GM18498 (cell line): ENCODE results near the gene CASS4.

Source experiments
- ATAC-seq: cut with Tn5 transposase; IDR thresholded peaks from one replicate; pipeline ENCODE4 v1.9.1; 2021; ENCODE audit warnings: mild to moderate bottlenecking, moderate library complexity; ENCODE audit not compliant: unreplicated experiment

The CASS4 gene

DNA sequence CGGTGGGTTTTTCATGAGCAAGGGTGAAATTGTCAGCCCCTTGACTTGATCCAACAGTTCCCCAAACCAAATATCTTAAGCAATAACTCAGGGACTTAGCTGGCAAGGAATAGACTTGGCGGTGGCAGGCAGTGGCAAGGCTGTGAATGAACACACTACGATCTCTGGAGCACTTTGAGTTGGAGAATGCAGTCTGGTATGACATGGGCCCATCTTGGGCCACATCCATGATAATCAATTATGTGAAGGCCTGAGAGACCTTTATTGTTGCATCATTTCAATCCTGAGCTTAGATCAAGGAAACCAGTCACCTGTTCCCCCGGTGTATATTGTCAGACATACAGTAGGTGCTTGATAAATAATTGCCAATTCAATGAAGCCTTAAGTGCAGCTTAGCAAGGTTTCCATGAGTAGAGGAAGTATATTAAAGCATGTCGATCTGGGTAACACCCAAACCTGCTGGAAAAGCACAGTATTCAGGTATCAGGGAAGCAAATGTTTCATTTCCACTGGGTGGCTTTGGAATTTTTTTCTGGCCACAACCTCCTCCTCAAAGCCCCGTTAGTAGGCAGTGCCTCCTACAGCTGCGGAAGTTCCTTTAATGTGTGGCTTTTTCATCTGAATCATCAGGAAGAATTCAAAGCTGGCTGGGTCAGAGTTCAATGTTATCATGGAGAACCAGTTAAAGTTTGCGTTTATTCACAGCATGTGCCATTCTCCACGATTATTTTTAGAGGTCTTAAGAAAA is 10.2 kb downstream of the CASS4 start:
- ATAC-seq: no peak

DNA sequence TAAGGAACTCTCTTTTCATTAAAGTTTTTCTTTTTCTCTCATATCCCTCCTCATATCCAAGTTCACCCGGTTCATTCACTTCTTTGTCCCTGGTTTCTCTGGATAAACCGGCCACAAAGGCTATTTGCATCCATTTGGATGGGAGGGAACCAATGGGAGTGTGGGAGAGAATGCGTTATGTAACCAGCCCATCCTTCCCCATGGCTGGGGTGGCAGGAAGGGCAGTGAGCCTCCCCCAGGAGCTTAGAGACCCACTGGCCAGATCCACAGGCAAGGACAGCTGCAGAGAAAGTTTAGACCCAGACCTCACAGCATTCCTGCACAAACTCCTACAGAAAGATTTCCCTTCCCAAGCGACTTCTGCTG is 10.7 kb downstream of the CASS4 start:
- ATAC-seq: no peak

DNA sequence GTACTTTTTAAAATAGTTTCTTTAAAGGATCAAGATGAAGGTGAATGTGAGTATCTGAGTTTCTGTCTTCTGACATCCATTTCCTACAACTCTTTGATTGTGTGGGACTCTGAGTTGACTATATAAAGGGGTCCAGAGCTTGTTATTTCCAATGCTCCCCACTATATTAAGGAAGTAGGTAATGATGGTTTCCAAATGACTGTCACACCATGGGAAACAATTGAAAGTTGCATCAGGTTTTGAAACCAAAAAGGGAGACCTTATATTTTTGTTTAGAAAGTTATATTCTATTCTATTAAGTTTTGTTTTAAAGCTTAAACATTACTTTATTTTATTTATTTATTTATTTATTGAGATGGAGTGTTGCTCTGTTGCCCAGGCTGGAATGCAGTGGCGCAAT is 11.2 kb downstream of the CASS4 start:
- ATAC-seq: no peak

DNA sequence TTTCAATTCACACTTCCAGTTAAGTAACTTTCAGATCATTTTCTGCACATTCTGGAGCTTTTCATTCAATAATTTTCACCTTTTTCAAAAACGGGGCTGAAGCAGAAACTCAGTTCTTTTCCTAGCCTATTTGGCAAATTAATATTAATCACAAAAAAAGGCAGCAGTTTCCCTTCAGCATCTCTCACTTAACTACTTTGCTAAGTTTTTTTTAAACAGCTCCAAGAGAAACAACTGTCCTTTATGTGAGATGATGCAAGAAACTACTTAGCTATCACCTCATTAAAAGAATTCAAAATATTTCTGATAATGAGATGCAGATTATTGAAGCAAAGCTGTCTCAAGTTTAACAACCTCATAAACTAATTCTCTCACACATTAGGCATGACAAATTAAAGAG is 11.8 kb downstream of the CASS4 start:
- no peak for ATAC-seq

DNA sequence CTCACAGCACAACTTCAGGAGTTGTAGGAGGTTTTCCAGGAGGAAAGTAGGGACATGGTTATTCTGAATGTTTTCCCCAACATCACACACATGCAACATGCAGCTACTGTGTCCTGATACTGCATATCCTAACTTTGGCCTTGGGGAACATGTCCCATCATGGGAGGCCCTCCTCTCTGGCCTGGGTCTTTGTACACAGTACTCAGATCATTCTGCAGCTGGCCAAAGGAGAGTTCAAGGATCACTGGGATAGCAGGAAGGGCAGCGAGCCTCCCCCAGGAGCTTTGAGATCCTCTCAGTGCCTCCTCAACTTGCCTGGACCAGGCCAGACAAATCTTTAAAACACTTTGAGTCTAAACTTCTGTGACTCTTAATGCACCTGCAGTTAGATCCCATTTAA is 12.9 kb downstream of the CASS4 start:
- no peak for ATAC-seq

DNA sequence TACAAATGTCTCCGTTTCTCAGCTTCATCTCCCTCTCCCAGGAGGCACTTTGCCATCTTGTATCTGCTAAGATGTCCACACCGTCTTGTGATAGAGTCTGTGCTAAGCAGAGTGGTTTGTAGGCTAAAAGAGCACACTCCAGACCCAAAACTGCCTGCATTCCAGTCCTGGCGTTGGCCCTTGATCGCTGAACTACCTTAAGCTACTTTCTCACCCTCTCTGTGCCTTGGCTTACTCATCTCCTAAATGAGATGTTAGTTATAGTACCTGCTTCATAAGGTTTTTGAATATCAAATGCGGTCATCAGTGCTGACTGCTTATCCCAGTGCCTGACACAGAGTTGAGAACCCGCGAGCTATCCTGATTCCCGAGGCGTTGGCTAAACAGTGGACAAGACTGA is 14.0 kb downstream of the CASS4 start:
- no peak for ATAC-seq

DNA sequence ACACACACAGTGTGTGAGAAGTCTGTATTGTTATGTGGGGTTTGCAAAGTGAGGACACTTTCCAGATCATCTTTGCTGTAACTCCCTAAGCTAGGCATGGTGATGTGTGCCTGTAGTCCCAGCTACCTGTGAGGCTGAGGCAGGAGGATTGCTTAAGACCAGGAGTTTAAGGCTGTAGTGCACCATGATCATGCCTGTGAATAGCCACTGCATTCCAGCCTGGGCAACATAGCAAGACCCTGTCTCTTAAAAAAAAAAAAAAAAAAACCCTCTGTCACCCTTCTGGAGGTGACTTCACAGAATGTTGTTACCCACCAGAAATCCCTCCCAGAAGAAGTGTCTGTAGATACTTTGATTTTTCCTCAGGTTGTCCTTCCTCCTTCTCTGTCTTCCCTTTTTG is 14.9 kb downstream of the CASS4 start:
- ATAC-seq: no peak

DNA sequence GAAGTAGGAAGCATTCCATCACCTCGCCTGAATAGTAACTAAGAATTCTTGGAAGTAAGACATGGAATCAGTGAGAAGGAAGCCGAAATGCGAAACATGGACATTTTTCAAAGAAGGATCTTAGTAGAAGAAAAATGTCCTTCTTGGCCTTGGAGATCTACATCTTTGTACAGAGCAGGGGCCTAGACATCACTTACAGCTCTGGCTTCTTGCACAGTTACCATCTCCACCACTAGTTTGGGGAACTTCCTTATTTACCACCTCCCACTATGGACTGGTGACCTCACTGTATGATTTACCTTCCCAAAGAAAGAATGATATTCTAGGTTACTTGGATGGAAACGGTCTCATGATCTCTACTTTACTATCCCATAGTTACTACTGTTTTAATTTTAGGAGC is 15.7 kb downstream of the CASS4 start:
- no peak for ATAC-seq

DNA sequence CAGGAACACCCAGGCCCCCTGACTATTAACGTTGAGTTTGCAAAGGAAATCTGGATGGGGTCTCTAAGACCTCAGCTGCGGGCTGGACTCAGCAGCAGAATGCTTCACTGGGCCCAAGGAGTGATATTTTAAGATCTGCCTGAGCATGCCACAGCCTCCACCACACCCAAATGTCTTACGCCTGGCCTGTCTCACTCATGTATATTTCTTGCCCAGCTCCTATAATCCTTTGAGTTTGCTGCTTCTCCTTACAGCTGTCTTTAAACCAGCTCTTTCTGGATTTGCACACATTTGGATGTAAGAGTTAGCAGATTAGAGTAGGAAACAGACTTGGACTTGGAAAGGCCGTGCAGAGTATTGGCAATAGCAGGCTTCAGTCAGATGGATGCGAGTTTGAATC is 16.4 kb downstream of the CASS4 start:
- no peak for ATAC-seq

DNA sequence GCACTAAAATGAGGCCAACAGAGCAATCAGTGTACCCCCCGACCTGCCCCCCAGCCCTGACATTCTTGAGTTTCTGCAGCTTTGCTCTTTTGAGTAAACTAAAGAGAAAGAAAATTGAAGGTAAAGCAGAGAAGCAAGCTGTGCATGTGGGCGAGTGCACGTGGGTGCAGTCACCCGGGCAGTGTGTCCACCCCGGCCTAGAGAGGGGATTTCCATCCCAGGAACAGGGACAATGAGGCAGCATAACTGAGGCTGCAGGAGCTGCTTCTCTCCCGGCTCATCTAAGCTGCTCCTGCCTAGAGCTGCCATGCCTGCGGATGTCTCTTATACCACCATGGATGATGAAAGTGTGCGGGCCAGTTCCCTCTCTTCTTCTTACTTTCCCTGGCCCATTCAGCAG is 16.8 kb downstream of the CASS4 start:
- no peak for ATAC-seq

DNA sequence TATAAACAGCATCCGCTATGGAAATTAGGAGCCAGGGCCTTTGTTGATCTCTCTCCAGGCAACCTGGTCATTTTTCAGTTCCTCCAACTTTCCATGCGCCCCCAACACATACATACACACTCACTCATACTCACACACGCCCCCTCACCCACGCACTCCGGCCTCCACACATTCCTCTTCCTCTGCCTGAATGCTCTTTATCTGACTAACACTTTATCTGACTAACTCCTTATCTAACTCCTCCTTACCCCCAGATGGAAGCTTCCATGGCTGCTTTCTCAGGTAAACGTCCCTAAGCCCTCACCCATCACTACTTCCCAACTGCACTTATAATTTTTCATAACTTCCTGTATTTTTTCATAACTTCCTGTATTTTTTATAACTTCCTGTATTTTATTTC is 17.4 kb downstream of the CASS4 start:
- no peak for ATAC-seq

DNA sequence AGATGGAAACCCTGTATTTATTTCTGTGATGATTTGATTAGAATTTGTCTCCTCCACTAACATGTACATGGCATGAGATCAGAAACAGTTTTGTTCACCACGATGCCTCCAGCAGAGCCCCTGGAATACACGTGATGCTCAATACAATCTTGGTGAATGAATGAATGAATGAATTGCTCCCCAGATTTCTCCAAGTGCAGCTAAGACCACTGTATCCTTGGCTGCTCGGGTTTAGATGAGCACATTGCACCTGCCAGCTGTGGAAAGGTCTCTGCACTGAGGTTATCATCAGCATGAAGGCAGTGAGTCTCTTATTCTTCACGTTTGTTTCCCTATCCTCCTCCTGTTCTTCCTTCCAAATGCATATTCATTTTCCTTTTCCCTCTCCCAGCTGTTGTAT is 17.9 kb downstream of the CASS4 start:
- ATAC-seq: no peak

DNA sequence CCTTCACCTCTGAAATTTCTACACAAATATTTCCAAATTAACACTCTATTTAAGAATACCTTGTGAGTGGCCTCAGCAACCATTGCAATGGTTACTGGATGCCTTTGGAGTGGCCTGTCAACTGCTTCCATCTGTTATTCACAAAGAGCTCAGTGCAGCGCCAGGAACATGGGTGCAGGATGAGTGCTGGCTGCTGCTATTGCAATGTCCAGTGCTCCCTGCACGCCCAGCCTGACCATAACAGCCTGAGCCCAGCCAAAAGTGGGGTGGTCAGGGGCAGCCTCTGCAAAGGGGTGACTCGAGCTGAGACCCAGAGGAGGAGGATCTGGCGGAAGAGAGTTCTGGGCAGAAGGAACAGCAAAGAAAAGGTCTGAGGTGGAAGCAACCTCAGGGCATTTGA is 18.4 kb downstream of the CASS4 start:
- ATAC-seq: no peak

DNA sequence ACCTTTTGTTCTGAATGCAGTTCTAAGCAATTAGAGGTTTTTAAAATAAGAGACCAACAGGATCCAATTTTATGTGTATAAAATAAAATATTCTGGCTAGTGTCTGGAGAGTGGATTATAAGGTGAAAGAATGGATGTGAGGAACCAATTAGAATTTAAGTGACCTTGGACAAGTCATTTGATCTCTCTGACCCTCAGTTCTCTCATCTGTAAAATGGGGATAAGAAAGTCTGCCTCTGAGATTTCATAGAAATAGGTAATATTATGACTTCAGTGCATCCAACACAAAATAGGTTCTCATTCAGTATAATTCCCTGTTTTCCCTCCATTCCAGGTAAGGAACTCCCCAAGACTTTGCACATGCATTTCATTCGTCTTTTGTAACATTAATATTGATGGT is 18.9 kb downstream of the CASS4 start:
- ATAC-seq: no peak

DNA sequence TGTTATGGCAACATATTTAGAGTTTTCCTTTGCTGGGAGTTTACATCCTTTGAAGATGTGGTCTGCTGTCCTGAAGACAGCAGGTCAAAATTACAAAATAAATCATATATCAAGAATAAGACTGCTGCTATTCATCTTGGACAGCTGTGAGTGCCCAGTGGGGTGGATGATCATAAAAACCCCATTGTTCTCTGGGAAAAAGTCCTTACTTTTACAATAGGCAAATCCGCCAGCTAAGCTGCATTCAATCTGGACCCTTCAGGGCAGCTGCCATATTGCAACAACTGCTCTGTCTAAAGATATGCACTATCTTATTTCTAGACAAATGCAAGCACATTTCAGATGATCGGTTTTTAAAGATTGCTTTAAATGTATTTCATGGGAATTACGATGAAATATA is 19.4 kb downstream of the CASS4 start:
- ATAC-seq: no peak

DNA sequence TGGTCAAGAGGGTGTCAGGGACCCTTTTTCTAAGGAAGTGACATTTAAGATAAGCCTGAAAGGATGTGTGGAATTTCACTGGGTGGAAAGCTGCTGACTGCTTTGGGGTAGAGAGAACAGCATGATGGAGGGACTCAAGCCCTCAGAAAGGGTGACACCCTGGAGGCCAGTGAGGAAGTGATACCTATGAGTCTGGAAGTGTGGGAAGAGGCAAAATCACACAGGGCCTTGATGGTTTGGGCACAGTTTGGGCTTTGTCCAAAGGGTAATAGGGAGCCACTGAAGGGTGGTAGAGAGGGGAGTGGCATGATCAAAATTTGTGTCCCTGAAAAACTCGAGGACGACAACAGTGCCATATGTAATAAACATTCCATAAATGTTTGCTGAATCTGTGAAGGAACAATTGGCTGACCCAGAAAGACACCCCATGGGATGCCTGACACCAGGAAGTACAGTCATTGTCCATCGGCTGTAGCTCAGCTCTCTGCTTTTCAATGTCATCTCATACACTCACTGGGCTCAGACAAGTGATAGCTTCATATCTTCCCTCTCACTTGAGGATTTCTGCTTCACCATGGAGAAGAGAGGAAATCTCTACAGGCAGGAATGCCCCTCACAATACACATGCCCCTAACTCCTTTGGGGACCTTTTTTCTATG is 21.3 kb downstream of the CASS4 start:
- no peak for ATAC-seq

DNA sequence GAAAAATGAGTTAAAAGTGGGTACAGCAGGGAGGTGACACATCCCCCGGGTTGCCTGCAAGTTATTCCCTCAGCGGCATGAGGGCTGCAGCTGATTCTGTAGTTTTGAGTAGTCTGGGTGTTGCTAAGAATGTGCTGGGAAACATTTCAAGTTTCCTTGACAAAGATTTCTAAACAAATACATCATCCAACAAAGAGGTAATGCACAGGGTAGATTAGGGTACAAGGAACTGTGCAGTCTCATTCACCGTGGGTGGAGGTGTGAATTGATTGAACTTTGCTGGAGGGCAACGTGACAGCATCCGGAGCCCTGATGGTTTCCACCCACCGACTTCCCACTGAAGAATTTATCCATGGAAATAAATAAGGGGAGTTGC is 21.8 kb downstream of the CASS4 start:
- ATAC-seq: no peak

DNA sequence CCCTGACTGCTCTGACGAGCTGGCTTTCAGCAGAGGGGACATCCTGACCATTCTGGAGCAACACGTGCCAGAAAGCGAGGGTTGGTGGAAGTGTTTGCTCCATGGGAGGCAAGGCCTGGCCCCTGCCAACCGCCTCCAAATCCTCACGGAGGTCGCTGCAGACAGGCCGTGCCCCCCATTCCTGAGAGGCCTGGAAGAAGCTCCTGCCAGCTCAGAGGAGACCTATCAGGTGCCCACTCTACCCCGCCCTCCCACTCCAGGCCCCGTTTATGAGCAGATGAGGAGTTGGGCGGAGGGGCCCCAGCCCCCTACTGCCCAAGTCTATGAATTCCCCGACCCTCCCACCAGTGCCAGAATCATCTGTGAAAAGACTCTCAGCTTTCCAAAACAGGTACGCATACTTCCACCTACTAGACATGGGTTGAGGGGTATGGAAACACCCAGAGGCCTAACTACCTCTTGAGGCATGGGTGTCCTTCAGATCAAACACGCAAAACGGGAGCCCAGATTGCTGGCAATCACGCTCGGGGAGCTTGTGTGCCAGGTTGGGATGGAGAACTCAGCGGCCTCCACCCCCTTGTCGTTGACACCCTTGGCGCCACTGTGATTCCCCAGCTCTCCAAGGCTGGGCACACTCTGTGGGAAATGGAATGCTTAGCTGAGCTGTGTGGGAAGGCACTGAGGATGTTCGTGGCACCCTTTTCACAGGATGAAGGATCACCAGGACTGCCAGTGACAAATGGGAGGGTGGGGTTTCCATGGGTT is 25.3 kb downstream of the CASS4 start:
- no peak for ATAC-seq

DNA sequence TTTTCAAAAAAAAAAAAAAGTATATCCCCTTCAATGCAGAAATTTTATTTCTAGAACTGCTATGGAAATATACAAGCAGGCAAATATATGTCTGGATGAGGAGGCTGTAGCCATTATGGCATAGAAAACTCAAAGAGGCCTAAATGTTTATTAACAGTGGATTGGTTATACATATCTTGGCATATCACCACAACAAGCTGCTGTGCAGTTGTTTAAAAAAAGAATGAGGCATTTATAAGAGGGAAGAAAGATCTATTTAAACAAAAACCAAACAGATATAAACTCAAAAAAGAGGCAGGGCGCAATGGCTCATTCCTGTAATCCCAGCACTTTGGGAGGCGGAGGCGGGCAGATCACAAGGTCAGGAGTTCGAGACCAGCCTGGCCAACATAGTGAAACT is 26.2 kb downstream of the CASS4 start:
- no peak for ATAC-seq

DNA sequence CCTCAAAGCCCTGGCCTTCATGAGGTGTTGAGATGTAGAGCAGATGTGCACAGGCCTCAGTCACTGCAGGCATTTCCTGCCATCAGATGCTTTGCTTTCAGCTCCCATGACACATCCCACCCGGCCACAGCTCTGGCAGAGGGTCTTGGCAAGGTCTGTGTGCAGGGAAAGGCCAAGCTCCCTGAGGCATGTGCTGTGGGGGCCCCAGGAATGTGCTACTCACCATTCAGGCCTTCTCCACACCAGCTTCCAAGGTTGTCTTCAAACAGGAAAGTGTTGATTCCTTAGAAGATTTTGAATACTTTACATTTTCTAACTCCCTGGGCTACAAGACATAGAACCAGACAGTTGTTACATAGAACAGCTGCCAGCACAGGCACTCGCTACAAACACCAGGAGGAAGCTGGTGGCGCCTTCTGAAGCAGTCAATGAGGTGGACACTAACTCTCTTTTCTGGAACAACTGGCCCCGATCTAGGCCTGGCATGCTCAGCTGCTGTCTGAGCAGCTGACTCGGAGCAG is 27.8 kb downstream of the CASS4 start:
- ATAC-seq: no peak

DNA sequence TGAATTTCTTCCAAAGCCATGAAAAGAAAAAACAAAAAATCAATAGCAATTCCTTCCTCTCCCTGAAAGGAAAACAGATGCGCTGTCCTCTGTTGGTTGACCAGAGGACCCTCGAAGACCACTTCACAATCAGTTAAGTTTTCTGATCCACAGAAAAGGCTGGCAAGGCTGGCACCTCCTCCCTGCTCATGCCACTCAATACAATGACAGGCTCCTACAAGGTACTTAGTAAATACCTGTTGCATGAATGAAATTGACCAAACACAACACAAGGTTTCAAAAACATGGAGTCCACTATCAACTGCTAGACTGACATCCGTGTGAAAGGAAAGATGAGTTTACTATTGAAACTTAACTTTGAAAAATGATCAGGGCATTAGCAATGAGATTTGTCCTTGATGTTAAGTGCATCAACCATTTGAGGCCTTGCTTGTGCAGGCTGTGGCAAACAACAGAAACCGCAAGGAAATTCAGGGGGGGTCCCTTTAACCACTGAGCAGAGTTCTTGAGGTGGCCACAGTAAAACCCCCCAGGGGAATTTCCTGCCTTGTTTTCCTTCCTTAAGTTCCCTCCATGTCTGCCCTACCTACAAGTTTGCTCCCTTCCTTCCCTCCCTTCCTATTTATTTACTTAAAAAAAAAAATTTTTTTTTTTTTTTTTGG is 28.4 kb downstream of the CASS4 start:
- peak; percentile 68 for ATAC-seq
